ENCODE data around the gene RCAN3. TPM values are rescaled to one million over a fixed set of nuclear protein-coding genes. Genes with fewer than 3 reads are reported as not detected.
"Not testable (repeated sequence)": the region's sequence is repeated elsewhere in the genome, so short reads cannot be mapped to it uniquely, and the experiment has no call there.

RCAN3 gene
- total and polyA plus RNA-seq, 2 of the 13 experiments (the other 11 are each of a cell fraction or from before 2014, with no cell fraction given) = 12.2 to 13.3 TPM

DNA sequence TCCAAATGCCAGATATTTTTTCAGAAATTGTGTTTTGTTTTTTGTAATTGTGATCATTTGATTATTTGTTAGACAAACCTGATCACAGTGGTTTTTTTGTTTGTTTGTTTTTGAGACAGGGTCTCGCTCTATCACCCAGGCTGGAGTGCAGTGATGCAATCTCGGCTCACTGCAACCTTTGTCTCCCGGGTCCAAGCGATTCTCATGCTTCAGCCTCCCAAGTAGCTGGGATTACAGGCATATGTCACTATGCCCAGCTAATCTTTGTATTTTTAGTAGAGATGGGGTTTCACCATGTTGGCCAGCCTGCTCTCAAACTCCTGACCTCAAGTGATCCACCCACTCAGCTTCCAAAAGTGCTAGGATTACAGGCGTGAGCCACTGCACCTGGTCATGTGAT is 46.6 kb downstream of the RCAN3 start (continued):
- TF ChIP-seq, protein P1, sequence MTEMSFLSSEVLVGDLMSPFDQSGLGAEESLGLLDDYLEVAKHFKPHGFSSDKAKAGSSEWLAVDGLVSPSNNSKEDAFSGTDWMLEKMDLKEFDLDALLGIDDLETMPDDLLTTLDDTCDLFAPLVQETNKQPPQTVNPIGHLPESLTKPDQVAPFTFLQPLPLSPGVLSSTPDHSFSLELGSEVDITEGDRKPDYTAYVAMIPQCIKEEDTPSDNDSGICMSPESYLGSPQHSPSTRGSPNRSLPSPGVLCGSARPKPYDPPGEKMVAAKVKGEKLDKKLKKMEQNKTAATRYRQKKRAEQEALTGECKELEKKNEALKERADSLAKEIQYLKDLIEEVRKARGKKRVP (CRISPR knock-in tag; IDR thresholded peaks at IDR 0.05) = peak in 1 of 2 experiments; percentile 94; a peak in 2 of 4 replicates
- TF ChIP-seq, protein P2, sequence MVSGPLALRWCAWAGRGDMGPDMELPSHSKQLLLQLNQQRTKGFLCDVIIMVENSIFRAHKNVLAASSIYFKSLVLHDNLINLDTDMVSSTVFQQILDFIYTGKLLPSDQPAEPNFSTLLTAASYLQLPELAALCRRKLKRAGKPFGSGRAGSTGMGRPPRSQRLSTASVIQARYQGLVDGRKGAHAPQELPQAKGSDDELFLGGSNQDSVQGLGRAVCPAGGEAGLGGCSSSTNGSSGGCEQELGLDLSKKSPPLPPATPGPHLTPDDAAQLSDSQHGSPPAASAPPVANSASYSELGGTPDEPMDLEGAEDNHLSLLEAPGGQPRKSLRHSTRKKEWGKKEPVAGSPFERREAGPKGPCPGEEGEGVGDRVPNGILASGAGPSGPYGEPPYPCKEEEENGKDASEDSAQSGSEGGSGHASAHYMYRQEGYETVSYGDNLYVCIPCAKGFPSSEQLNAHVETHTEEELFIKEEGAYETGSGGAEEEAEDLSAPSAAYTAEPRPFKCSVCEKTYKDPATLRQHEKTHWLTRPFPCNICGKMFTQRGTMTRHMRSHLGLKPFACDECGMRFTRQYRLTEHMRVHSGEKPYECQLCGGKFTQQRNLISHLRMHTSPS (CRISPR knock-in tag; IDR thresholded peaks at IDR 0.05; ENCODE audit: low read depth) = 0 out of 2 replicates have a peak, but pooled peaks have one; percentile 30
- TF ChIP-seq SALL1 (CRISPR knock-in tag; IDR thresholded peaks at IDR 0.05) (peak; percentile 81), ATF7 (IDR thresholded peaks at IDR 0.05) (peak; percentile 43; the same call in 1 of the 2 replicates), NCOA2 (CRISPR knock-in tag; IDR thresholded peaks at IDR 0.05) (peak; percentile 56), ZNF292 (CRISPR knock-in tag; IDR thresholded peaks at IDR 0.05; ENCODE audit: borderline replicate concordance, low read depth) (peak; percentile 82), CEBPG (CRISPR knock-in tag; IDR thresholded peaks at IDR 0.05) (peak; percentile 96), HNF4G (IDR thresholded peaks at IDR 0.05; ENCODE audit: borderline replicate concordance, low read depth, low read length) (peak; percentile 75), HNF4G (CRISPR knock-in tag; IDR thresholded peaks at IDR 0.05; ENCODE audit: borderline replicate concordance, low read depth) (peak; percentile 84; the same call in 1 of the 2 replicates), CREM (IDR thresholded peaks at IDR 0.05) (peak; percentile 50; the same call in 1 of the 2 replicates), KDM2A (CRISPR knock-in tag; IDR thresholded peaks at IDR 0.05; ENCODE audit: borderline replicate concordance, low read depth) (peak; percentile 20; the same call in 1 of the 2 replicates), FOXJ3 (CRISPR knock-in tag; IDR thresholded peaks at IDR 0.05; ENCODE audit: borderline replicate concordance) (peak; percentile 15; the same call in 1 of the 2 replicates)
- TF ChIP-seq ATF7, CREM (CRISPR knock-in tag; IDR thresholded peaks at IDR 0.05): not testable (repeated sequence)
- TF ChIP-seq, protein P3, sequence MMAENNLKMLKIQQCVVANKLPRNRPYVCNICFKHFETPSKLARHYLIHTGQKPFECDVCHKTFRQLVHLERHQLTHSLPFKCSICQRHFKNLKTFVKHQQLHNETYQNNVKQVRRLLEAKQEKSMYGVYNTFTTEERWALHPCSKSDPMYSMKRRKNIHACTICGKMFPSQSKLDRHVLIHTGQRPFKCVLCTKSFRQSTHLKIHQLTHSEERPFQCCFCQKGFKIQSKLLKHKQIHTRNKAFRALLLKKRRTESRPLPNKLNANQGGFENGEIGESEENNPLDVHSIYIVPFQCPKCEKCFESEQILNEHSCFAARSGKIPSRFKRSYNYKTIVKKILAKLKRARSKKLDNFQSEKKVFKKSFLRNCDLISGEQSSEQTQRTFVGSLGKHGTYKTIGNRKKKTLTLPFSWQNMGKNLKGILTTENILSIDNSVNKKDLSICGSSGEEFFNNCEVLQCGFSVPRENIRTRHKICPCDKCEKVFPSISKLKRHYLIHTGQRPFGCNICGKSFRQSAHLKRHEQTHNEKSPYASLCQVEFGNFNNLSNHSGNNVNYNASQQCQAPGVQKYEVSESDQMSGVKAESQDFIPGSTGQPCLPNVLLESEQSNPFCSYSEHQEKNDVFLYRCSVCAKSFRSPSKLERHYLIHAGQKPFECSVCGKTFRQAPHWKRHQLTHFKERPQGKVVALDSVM (CRISPR knock-in tag; IDR thresholded peaks at IDR 0.05) = 0 out of 2 replicates have a peak, but pooled peaks have one; percentile 28
- TF ChIP-seq, protein P4, sequence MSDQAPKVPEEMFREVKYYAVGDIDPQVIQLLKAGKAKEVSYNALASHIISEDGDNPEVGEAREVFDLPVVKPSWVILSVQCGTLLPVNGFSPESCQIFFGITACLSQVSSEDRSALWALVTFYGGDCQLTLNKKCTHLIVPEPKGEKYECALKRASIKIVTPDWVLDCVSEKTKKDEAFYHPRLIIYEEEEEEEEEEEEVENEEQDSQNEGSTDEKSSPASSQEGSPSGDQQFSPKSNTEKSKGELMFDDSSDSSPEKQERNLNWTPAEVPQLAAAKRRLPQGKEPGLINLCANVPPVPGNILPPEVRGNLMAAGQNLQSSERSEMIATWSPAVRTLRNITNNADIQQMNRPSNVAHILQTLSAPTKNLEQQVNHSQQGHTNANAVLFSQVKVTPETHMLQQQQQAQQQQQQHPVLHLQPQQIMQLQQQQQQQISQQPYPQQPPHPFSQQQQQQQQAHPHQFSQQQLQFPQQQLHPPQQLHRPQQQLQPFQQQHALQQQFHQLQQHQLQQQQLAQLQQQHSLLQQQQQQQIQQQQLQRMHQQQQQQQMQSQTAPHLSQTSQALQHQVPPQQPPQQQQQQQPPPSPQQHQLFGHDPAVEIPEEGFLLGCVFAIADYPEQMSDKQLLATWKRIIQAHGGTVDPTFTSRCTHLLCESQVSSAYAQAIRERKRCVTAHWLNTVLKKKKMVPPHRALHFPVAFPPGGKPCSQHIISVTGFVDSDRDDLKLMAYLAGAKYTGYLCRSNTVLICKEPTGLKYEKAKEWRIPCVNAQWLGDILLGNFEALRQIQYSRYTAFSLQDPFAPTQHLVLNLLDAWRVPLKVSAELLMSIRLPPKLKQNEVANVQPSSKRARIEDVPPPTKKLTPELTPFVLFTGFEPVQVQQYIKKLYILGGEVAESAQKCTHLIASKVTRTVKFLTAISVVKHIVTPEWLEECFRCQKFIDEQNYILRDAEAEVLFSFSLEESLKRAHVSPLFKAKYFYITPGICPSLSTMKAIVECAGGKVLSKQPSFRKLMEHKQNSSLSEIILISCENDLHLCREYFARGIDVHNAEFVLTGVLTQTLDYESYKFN (CRISPR knock-in tag; conservative IDR thresholded peaks at IDR 0.05) = peak; percentile 83
- TF ChIP-seq, protein P5, sequence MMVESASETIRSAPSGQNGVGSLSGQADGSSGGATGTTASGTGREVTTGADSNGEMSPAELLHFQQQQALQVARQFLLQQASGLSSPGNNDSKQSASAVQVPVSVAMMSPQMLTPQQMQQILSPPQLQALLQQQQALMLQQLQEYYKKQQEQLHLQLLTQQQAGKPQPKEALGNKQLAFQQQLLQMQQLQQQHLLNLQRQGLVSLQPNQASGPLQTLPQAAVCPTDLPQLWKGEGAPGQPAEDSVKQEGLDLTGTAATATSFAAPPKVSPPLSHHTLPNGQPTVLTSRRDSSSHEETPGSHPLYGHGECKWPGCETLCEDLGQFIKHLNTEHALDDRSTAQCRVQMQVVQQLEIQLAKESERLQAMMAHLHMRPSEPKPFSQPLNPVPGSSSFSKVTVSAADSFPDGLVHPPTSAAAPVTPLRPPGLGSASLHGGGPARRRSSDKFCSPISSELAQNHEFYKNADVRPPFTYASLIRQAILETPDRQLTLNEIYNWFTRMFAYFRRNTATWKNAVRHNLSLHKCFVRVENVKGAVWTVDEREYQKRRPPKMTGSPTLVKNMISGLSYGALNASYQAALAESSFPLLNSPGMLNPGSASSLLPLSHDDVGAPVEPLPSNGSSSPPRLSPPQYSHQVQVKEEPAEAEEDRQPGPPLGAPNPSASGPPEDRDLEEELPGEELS (CRISPR knock-in tag; IDR thresholded peaks at IDR 0.05) = peak; percentile 80
- TF ChIP-seq, protein P6, sequence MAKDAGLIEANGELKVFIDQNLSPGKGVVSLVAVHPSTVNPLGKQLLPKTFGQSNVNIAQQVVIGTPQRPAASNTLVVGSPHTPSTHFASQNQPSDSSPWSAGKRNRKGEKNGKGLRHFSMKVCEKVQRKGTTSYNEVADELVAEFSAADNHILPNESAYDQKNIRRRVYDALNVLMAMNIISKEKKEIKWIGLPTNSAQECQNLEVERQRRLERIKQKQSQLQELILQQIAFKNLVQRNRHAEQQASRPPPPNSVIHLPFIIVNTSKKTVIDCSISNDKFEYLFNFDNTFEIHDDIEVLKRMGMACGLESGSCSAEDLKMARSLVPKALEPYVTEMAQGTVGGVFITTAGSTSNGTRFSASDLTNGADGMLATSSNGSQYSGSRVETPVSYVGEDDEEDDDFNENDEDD (CRISPR knock-in tag; IDR thresholded peaks at IDR 0.05; ENCODE audit: borderline replicate concordance) = peak; percentile 27; the same call in 1 of the 2 replicates

Measured in HepG2 (cell line).